ENCODE data around the gene ZNF862.

- TF ChIP-seq, protein P1, sequence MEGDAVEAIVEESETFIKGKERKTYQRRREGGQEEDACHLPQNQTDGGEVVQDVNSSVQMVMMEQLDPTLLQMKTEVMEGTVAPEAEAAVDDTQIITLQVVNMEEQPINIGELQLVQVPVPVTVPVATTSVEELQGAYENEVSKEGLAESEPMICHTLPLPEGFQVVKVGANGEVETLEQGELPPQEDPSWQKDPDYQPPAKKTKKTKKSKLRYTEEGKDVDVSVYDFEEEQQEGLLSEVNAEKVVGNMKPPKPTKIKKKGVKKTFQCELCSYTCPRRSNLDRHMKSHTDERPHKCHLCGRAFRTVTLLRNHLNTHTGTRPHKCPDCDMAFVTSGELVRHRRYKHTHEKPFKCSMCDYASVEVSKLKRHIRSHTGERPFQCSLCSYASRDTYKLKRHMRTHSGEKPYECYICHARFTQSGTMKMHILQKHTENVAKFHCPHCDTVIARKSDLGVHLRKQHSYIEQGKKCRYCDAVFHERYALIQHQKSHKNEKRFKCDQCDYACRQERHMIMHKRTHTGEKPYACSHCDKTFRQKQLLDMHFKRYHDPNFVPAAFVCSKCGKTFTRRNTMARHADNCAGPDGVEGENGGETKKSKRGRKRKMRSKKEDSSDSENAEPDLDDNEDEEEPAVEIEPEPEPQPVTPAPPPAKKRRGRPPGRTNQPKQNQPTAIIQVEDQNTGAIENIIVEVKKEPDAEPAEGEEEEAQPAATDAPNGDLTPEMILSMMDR (IDR thresholded peaks at IDR 0.05) = no peak
- TF ChIP-seq POLR2A (IDR thresholded peaks at IDR 0.05) (no peak), POLR2AphosphoS5 (IDR thresholded peaks at IDR 0.05) (no peak)
Observed at GRCh38 chr7:149883048-149883438, 44.9 kb downstream of the ZNF862 start.

All from stomach (tissue), 4 donors.